H1 (cell line): Measurements from ENCODE around the gene PAPOLG.

ENCODE experiments used
- BRCA1 ChIP-seq: IDR thresholded peaks from 2 replicates; pipeline ENCODE4 v1.6.1; 2012; ENCODE audit warnings: low read depth, low read length, improper control_type of control experiment
- CHD2 ChIP-seq: IDR thresholded peaks from 2 replicates; pipeline ENCODE4 v1.6.1; 2012; ENCODE audit warnings: low read length, improper control_type of control experiment
- EZH2 ChIP-seq: fragments of 200-600 bp; sonication (generic); IDR thresholded peaks from 2 replicates; pipeline ENCODE4 v1.7.1; 2012; ENCODE audit warnings: low read depth, mild to moderate bottlenecking, moderate library complexity, low read length, inconsistent platforms; ENCODE audit not compliant: severe bottlenecking
- KDM1A ChIP-seq: fragments of 200-600, 300-600 bp; sonication (generic); IDR thresholded peaks from 2 replicates; pipeline ENCODE4 v1.7.1; 2016; ENCODE audit warnings: mild to moderate bottlenecking, low read length, borderline replicate concordance
- POLR2A ChIP-seq, 2 experiments: IDR thresholded peaks; 1 replicate in 1 of 2; 2 replicates in 1 of 2; pipeline ENCODE4 v1.6.1; 2011; ENCODE audit warnings: low read depth in 2 of 2, low read length in 2 of 2, mild to moderate bottlenecking in 2 of 2; ENCODE audit errors: control extremely low read depth in 1 of 2
- POLR2AphosphoS5 ChIP-seq: IDR thresholded peaks from 2 replicates; pipeline ENCODE4 v1.6.1; 2011; ENCODE audit warnings: low read depth, low read length
- SRF ChIP-seq: IDR thresholded peaks from 2 replicates; pipeline ENCODE4 v1.6.1; 2011; ENCODE audit warnings: mild to moderate bottlenecking, low read depth, low read length, moderate library complexity
- TF ChIP-seq, protein P1 (sequence below), 3 experiments: IDR thresholded peaks; 1 replicate in 2 of 3; 2 replicates in 1 of 3; pipeline versions ENCODE4 v1.5.1 to v1.6.1; 2011; ENCODE audit warnings: low read length in 3 of 3, mild to moderate bottlenecking in 3 of 3, inconsistent platforms in 2 of 3, low read depth in 1 of 3, moderate library complexity in 1 of 3; ENCODE audit not compliant: insufficient read depth in 1 of 3; ENCODE audit errors: control extremely low read depth in 1 of 3

- TF ChIP-seq, protein P1, sequence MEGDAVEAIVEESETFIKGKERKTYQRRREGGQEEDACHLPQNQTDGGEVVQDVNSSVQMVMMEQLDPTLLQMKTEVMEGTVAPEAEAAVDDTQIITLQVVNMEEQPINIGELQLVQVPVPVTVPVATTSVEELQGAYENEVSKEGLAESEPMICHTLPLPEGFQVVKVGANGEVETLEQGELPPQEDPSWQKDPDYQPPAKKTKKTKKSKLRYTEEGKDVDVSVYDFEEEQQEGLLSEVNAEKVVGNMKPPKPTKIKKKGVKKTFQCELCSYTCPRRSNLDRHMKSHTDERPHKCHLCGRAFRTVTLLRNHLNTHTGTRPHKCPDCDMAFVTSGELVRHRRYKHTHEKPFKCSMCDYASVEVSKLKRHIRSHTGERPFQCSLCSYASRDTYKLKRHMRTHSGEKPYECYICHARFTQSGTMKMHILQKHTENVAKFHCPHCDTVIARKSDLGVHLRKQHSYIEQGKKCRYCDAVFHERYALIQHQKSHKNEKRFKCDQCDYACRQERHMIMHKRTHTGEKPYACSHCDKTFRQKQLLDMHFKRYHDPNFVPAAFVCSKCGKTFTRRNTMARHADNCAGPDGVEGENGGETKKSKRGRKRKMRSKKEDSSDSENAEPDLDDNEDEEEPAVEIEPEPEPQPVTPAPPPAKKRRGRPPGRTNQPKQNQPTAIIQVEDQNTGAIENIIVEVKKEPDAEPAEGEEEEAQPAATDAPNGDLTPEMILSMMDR (IDR thresholded peaks at IDR 0.05; ENCODE audit: control extremely low read depth in 1 of 3, insufficient read depth in 1 of 3, low read depth in 1 of 3, low read length in 3 of 3), result no peak
- TF ChIP-seq KDM1A (no peak), EZH2 (no peak), CHD2 (no peak), SRF (no peak), BRCA1 (no peak), POLR2A (IDR thresholded peaks at IDR 0.05; ENCODE audit: control extremely low read depth in 1 of 2, low read depth in 2 of 2, low read length in 2 of 2) (no peak), POLR2AphosphoS5 (no peak)
Measured at GRCh38 chr2:60831921-60832320, 75.9 kb downstream of the PAPOLG start.
